WTC11 (cell line): ENCODE results near the gene RIMS4.

Experiments used
- ATF1 ChIP-seq: sonication (generic); formaldehyde crosslinking; IDR thresholded peaks from 2 replicates; pipeline ENCODE4 v1.8.1; 2023; ENCODE audit warnings: mild to moderate bottlenecking, moderate library complexity, missing genetic modification reagents
- ATF2 ChIP-seq: sonication (generic); formaldehyde crosslinking; IDR thresholded peaks from 2 replicates; pipeline ENCODE4 v1.8.1; 2022; ENCODE audit warnings: low read depth, missing genetic modification reagents, borderline replicate concordance
- CTCF ChIP-seq: fragments of 200-600 bp; IDR thresholded peaks from 2 replicates; pipeline ENCODE4 v1.8.0; 2022; ENCODE audit warnings: antibody characterized with exemption
- FOXJ3 ChIP-seq: sonication (generic); formaldehyde crosslinking; IDR thresholded peaks from 2 replicates; pipeline ENCODE4 v1.9.0; 2021; ENCODE audit warnings: missing genetic modification reagents, mild to moderate bottlenecking, borderline replicate concordance
- JAZF1 ChIP-seq: fragments of 250-450 bp; sonication (Bioruptor Pico); IDR thresholded peaks from 2 replicates; pipeline ENCODE4 v1.9.0; 2021; ENCODE audit warnings: moderate library complexity, mild to moderate bottlenecking, inconsistent platforms
- MAX ChIP-seq: sonication (generic); formaldehyde crosslinking; IDR thresholded peaks from 2 replicates; pipeline ENCODE4 v1.8.0; 2022; ENCODE audit warnings: mild to moderate bottlenecking, missing genetic modification reagents
- NR1H2 ChIP-seq: sonication (generic); formaldehyde crosslinking; IDR thresholded peaks from 2 replicates; pipeline ENCODE4 v1.9.0; 2021; ENCODE audit warnings: mild to moderate bottlenecking, moderate library complexity, missing genetic modification reagents
- PRDM15 ChIP-seq: sonication (generic); formaldehyde crosslinking; IDR thresholded peaks from 2 replicates; pipeline ENCODE4 v1.8.0; 2022; ENCODE audit warnings: missing genetic modification reagents
- TCF7 ChIP-seq: sonication (generic); formaldehyde crosslinking; IDR thresholded peaks from 2 replicates; pipeline ENCODE4 v1.8.0; 2022; ENCODE audit warnings: mild to moderate bottlenecking, low read depth, missing genetic modification reagents, moderate library complexity
- TP53 ChIP-seq: sonication (generic); formaldehyde crosslinking; IDR thresholded peaks from 2 replicates; pipeline ENCODE4 v1.8.1; 2023; ENCODE audit warnings: mild to moderate bottlenecking, missing genetic modification reagents
- ZNF121 ChIP-seq: sonication (generic); formaldehyde crosslinking; IDR thresholded peaks from 2 replicates; pipeline ENCODE4 v1.8.0; 2023; ENCODE audit warnings: missing genetic modification reagents
- ZSCAN18 ChIP-seq: fragments of 250-450 bp; sonication (Bioruptor Pico); IDR thresholded peaks from 2 replicates; pipeline ENCODE4 v2.1.2; 2022; ENCODE audit warnings: mild to moderate bottlenecking, moderate library complexity

GRCh38 chr20:44770484-44771171 lies 39.7 kb downstream of the RIMS4 start:
- TF ChIP-seq ZNF121, result no peak
- no peak for TF ChIP-seq CTCF
- no peak for TF ChIP-seq MAX
- TF ChIP-seq ZSCAN18 (CRISPR knock-in tag), result no peak
- TF ChIP-seq TP53 (CRISPR knock-in tag), result no peak
- no peak for TF ChIP-seq ATF2 (CRISPR knock-in tag)
- no peak for TF ChIP-seq NR1H2
- no peak for TF ChIP-seq FOXJ3 (CRISPR knock-in tag)
- no peak for TF ChIP-seq TCF7 (CRISPR knock-in tag)
- TF ChIP-seq PRDM15, result no peak
- no peak for TF ChIP-seq JAZF1 (CRISPR knock-in tag)
- no peak for TF ChIP-seq ATF1 (CRISPR knock-in tag)
